IMR-90 (cell line): Measurements from ENCODE around the gene CDC42EP5. TPM values are rescaled to one million over a fixed set of nuclear protein-coding genes. Genes with fewer than 3 reads are reported as not detected.

ENCODE experiments used
- ATAC-seq: fragments of 200-7000 bp; cut with Tn5 transposase; 2 replicates; pipeline ENCODE4 v1.9.1; 2020; ENCODE audit warnings: low read depth, mild to moderate bottlenecking, moderate library complexity
- BruUV-seq: library from RNA; stranded (reverse); fragments of 400-500 nt; replicated peaks from 2 replicates; lab custom pipeline; 2021; lab: Mats Ljungman, UMichigan
- CTCF ChIA-PET: fragments of 300-600 bp; formaldehyde crosslinking; extraction: SDS; loops from one replicate; lab custom pipeline; 2021; ENCODE audit warnings: antibody characterized with exemption; lab: Yijun Ruan, JAX
- POLR2A ChIA-PET: fragments of 300-600 bp; sonication (Branson Sonifier 250); formaldehyde crosslinking; loops from one replicate; lab custom pipeline; 2022; ENCODE audit warnings: antibody characterized with exemption; ENCODE audit not compliant: unreplicated experiment; lab: Charles Lee
- DNase-seq: peaks from one replicate; pipeline ENCODE4 v3.0.0; 2013
- H2AFZ ChIP-seq: replicated peaks from 2 replicates; pipeline ENCODE3; 2013; ENCODE audit warnings: low read length, mild to moderate bottlenecking; ENCODE audit not compliant: poor library complexity
- H2AK5ac ChIP-seq: 2 replicates; pipeline ENCODE4 v1.6.1; 2013; ENCODE audit warnings: low read depth, low read length, inconsistent platforms
- H2AK9ac ChIP-seq: replicated peaks from 2 replicates; pipeline ENCODE3; 2013; ENCODE audit warnings: mild to moderate bottlenecking, low read depth, low read length, moderate library complexity; ENCODE audit not compliant: poor library complexity
- H2BK120ac ChIP-seq: 2 replicates; pipeline ENCODE4 v1.6.1; 2013; ENCODE audit warnings: low read depth, low read length, inconsistent platforms
- H2BK15ac ChIP-seq: 3 replicates; pipeline ENCODE4 v1.6.1; 2013; ENCODE audit warnings: low read depth, low read length, inconsistent platforms
- H2BK20ac ChIP-seq: 2 replicates; pipeline ENCODE4 v1.6.1; 2013; ENCODE audit warnings: low read depth, mild to moderate bottlenecking, inconsistent platforms, low read length, moderate library complexity
- H2BK5ac ChIP-seq: 2 replicates; pipeline ENCODE4 v1.6.1; 2013; ENCODE audit warnings: mild to moderate bottlenecking, low read depth, low read length, inconsistent platforms; ENCODE audit not compliant: poor library complexity, severe bottlenecking
- H3K14ac ChIP-seq: replicated peaks from 2 replicates; pipeline ENCODE4 v1.6.1; 2013; ENCODE audit warnings: low read depth, low read length, inconsistent platforms
- H3K18ac ChIP-seq: 2 replicates; pipeline ENCODE4 v1.6.1; 2013; ENCODE audit warnings: low read depth, low read length, control low read depth
- H3K23ac ChIP-seq: 2 replicates; pipeline ENCODE4 v1.6.1; 2013; ENCODE audit warnings: low read depth, low read length, inconsistent platforms
- H3K27ac ChIP-seq: 2 replicates; pipeline ENCODE4 v1.5.1; 2013; ENCODE audit warnings: mild to moderate bottlenecking, control low read depth, low read length; ENCODE audit not compliant: insufficient read depth
- H3K27me3 ChIP-seq: 2 replicates; pipeline ENCODE4 v1.6.1; 2013; ENCODE audit warnings: low read length; ENCODE audit not compliant: control insufficient read depth, insufficient read depth
- H3K36me3 ChIP-seq: 2 replicates; pipeline ENCODE4 v1.6.1; 2013; ENCODE audit warnings: low read length, mixed read lengths; ENCODE audit not compliant: control insufficient read depth, insufficient read depth
- H3K4ac ChIP-seq: 2 replicates; pipeline ENCODE4 v1.6.1; 2013; ENCODE audit warnings: low read depth, low read length, inconsistent platforms
- H3K4me1 ChIP-seq: 2 replicates; pipeline ENCODE4 v1.6.1; 2013; ENCODE audit warnings: low read length, mixed read lengths; ENCODE audit not compliant: control insufficient read depth, insufficient read depth
- H3K4me2 ChIP-seq: 2 replicates; pipeline ENCODE4 v1.6.1; 2013; ENCODE audit warnings: low read depth, mild to moderate bottlenecking, control low read depth, low read length, moderate library complexity
- H3K4me3 ChIP-seq: 2 replicates; pipeline ENCODE4 v1.5.1; 2013; ENCODE audit warnings: low read depth, mild to moderate bottlenecking, control low read depth, low read length, moderate library complexity; ENCODE audit not compliant: insufficient read depth
- H3K56ac ChIP-seq: 2 replicates; pipeline ENCODE4 v1.6.1; 2013; ENCODE audit warnings: low read length, inconsistent platforms; ENCODE audit not compliant: insufficient read depth; ENCODE audit errors: extremely low read depth
- H3K79me1 ChIP-seq, 2 experiments: 2 replicates each; pipeline ENCODE4 v1.6.1; 2013; ENCODE audit warnings: low read length in 2 of 2, inconsistent platforms in 1 of 2, low read depth in 1 of 2
- H3K9ac ChIP-seq: 2 replicates; pipeline ENCODE4 v1.6.1; 2013; ENCODE audit warnings: low read depth, low read length, control low read depth
- H3K9me1 ChIP-seq: 2 replicates; pipeline ENCODE4 v1.6.1; 2013; ENCODE audit warnings: low read length, inconsistent platforms; ENCODE audit not compliant: insufficient read depth
- H3K9me3 ChIP-seq: 2 replicates; pipeline ENCODE4 v1.6.1; 2013; ENCODE audit warnings: low read length; ENCODE audit not compliant: control insufficient read depth, insufficient read depth
- H4K20me1 ChIP-seq: 2 replicates; pipeline ENCODE4 v1.6.1; 2013; ENCODE audit warnings: low read length, inconsistent platforms; ENCODE audit not compliant: insufficient read depth
- H4K5ac ChIP-seq: 2 replicates; pipeline ENCODE4 v1.6.1; 2013; ENCODE audit warnings: mild to moderate bottlenecking, low read depth, low read length, control low read depth
- H4K8ac ChIP-seq, 2 experiments: 2 replicates each; pipeline ENCODE4 v1.6.1; 2013; ENCODE audit warnings: low read depth in 2 of 2, low read length in 2 of 2, control low read depth in 1 of 2, inconsistent platforms in 1 of 2
- H4K91ac ChIP-seq: 2 replicates; pipeline ENCODE4 v1.6.1; 2013; ENCODE audit warnings: low read depth, low read length, inconsistent platforms; ENCODE audit not compliant: insufficient read depth
- BHLHE40 ChIP-seq: fragments of 150-350 bp; IDR thresholded peaks from 2 replicates; pipeline ENCODE4 v1.6.1; 2016; ENCODE audit warnings: mild to moderate bottlenecking, low read depth, low read length
- CEBPB ChIP-seq: IDR thresholded peaks from 2 replicates; pipeline ENCODE4 v1.6.1; 2012; ENCODE audit warnings: low read depth, low read length, improper control_type of control experiment
- CHD1 ChIP-seq: IDR thresholded peaks from 2 replicates; pipeline ENCODE4 v1.6.1; 2012; ENCODE audit warnings: low read depth, low read length, improper control_type of control experiment
- MAFK ChIP-seq: IDR thresholded peaks from 2 replicates; pipeline ENCODE4 v1.6.1; 2012; ENCODE audit warnings: low read depth, low read length, improper control_type of control experiment
- MAZ ChIP-seq: IDR thresholded peaks from 2 replicates; pipeline ENCODE4 v1.6.1; 2012; ENCODE audit warnings: low read depth, mild to moderate bottlenecking, low read length, improper control_type of control experiment, moderate library complexity, borderline replicate concordance
- MXI1 ChIP-seq: IDR thresholded peaks from 2 replicates; pipeline ENCODE4 v1.6.1; 2012; ENCODE audit warnings: low read depth, mild to moderate bottlenecking, low read length, moderate library complexity, borderline replicate concordance
- RAD21 ChIP-seq: IDR thresholded peaks from 2 replicates; pipeline ENCODE4 v1.6.1; 2012; ENCODE audit warnings: low read length, improper control_type of control experiment
- RCOR1 ChIP-seq: IDR thresholded peaks from 2 replicates; pipeline ENCODE4 v1.6.1; 2012; ENCODE audit warnings: mild to moderate bottlenecking, low read length, improper control_type of control experiment; ENCODE audit not compliant: insufficient replicate concordance
- RFX5 ChIP-seq: IDR thresholded peaks from 2 replicates; pipeline ENCODE4 v1.8.0; 2012; ENCODE audit warnings: low read depth, mild to moderate bottlenecking, low read length, moderate library complexity
- WGBS, 2 experiments: methylation state at CpG; one replicate each; pipeline versions ENCODE4 v1.1.5 to v1.1.7; 2013; ENCODE audit warnings: missing lambda C conversion rate in 2 of 2; ENCODE audit not compliant: insufficient read length in 1 of 2; ENCODE audit errors: extremely low coverage in 2 of 2; 5-methylcytosine and 5-hydroxymethylcytosine counted together
- dilution Hi-C: fragments of 300-500 bp; cut with HindIII; formaldehyde crosslinking; loops from one replicate; pipeline ENCODE4 v1.14.3; 2018; ENCODE audit warnings: low sequenced_read_pairs; ENCODE audit not compliant: unreplicated experiment
- in situ Hi-C: fragments of 300-500 bp; cut with MboI; formaldehyde crosslinking; loops from 3 replicates; pipeline ENCODE4 v1.14.3; 2019; ENCODE audit warnings: low sequenced_read_pairs, inconsistent platforms, mixed read lengths
- intact Hi-C: fragments of 100-400 bp; cut with micrococcal nuclease; formaldehyde crosslinking; loops from 2 replicates; pipeline ENCODE4 v1.10.0; 2022
- polyA plus RNA-seq, 3 experiments: library from polyadenylated mRNA; depleted of rRNA; stranded (reverse); fragments of >200 nt; gene quantifications; 2 replicates each; pipeline ENCODE4 v1.2.3, GENCODE V29; 2012; ENCODE audit warnings: low replicate concordance in 1 of 3
- total RNA-seq: library from RNA; depleted of rRNA; stranded (reverse); fragments of >200 nt; gene quantifications from 2 replicates; pipeline ENCODE4 v1.2.3, GENCODE V29; 2012

The CDC42EP5 gene
- total and polyA plus RNA-seq, 2 of the 4 experiments (the other 2 are of a cell fraction), result 7.2 to 25.3 TPM

DNA sequence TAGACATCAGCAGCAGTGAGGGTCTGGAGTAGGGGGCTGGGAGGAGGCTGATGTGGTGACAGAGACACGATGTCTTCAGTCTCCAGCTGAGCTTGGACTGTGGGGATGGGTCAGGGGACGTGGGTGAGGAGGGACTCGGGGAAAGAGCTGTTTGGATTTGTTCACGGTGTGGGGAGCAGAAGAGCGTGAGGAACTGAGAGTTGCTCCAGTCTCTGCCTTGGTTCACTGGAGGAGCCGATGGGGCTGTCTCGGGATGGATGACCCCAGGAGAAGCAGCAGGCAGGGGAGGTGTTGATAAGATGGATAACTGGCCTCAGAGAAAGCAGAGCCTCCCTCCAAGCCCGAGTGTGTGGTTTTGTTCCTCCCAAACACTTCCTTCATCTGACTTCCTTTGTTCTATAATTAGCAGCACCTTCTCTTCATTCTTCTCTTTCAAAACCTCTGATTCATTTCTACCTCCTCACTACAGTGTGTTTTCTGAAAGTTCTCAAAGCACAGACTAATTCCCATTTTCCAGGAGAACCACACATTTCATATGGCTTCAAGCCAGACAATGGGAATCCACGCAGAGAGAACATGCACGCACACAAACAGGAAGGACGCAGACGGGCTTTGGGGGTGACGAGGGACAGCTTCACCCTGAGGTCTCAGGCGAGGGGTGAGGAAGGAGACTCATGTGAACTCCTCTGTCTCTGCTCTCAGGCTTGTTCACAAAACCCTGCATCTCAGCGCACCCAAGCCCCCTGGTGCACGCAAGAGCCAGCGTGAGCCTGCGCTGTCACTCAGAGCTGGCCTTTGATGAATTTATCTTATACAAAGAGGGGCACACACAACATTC, 48.1 kb upstream of the CDC42EP5 start:
- no peak overlapping the region for H3K4me2 ChIP-seq
- H4K91ac ChIP-seq, result no peak overlapping the region
- in situ Hi-C loops (no loop called here), intact Hi-C loops (no loop called here), dilution Hi-C loops (no loop called here)
- no peak overlapping the region for H2AK5ac ChIP-seq
- no peaks in the 10 kb centered on the region for H3K79me1 ChIP-seq
- no peak overlapping the region for H2BK5ac ChIP-seq
- no peak overlapping the region for H2BK20ac ChIP-seq
- no TSS peak for BruUV-seq
- ATAC-seq (no peak), DNase-seq (no peak)
- no peaks in the 10 kb centered on the region for H4K20me1 ChIP-seq
- no peaks in the 10 kb centered on the region for H3K27me3 ChIP-seq
- H2AFZ ChIP-seq, result no peak overlapping the region
- H3K18ac ChIP-seq, result no peak overlapping the region
- TF ChIP-seq RFX5, result no peak
- TF ChIP-seq MAZ, result no peak
- no peak for TF ChIP-seq RCOR1
- TF ChIP-seq MXI1, result no peak
- no peak for TF ChIP-seq RAD21
- no peak for TF ChIP-seq CHD1
- no peak for TF ChIP-seq MAFK
- no peak for TF ChIP-seq BHLHE40
- TF ChIP-seq CEBPB, result no peak
- 8% methylated on average over 2 of the region's 18 CpGs; no CpG with 5 or more reads in 1 of the 2 experiments for WGBS, 2 experiments
- H3K27ac ChIP-seq, result no peak overlapping the region
- no peak overlapping the region for H2BK15ac ChIP-seq
- no peak overlapping the region for H3K9ac ChIP-seq
- no peaks in the 10 kb centered on the region for H3K36me3 ChIP-seq
- no peak overlapping the region for H4K8ac ChIP-seq
- no peak overlapping the region for H2AK9ac ChIP-seq
- H3K14ac ChIP-seq, result no peak overlapping the region
- ChIA-PET CTCF (no interaction called here), POLR2A (no interaction called here)
- no peak overlapping the region for H3K23ac ChIP-seq
- no peak overlapping the region for H3K4ac ChIP-seq
- no peak overlapping the region for H3K4me3 ChIP-seq
- no peaks in the 10 kb centered on the region for H3K4me1 ChIP-seq
- peaks cover 16% of the 10 kb centered on the region for H3K9me3 ChIP-seq
- no peak overlapping the region for H3K56ac ChIP-seq
- no peaks in the 10 kb centered on the region for H3K9me1 ChIP-seq
- H4K5ac ChIP-seq, result no peak overlapping the region
- no peak overlapping the region for H2BK120ac ChIP-seq
